GM18519 (cell line): ENCODE data around the gene FARSA.

Source experiments
- ATAC-seq: cut with Tn5 transposase; IDR thresholded peaks from one replicate; pipeline ENCODE4 v1.9.1; 2021; ENCODE audit warnings: mild to moderate bottlenecking, moderate library complexity; ENCODE audit not compliant: unreplicated experiment, low FRiP score

Gene FARSA

DNA sequence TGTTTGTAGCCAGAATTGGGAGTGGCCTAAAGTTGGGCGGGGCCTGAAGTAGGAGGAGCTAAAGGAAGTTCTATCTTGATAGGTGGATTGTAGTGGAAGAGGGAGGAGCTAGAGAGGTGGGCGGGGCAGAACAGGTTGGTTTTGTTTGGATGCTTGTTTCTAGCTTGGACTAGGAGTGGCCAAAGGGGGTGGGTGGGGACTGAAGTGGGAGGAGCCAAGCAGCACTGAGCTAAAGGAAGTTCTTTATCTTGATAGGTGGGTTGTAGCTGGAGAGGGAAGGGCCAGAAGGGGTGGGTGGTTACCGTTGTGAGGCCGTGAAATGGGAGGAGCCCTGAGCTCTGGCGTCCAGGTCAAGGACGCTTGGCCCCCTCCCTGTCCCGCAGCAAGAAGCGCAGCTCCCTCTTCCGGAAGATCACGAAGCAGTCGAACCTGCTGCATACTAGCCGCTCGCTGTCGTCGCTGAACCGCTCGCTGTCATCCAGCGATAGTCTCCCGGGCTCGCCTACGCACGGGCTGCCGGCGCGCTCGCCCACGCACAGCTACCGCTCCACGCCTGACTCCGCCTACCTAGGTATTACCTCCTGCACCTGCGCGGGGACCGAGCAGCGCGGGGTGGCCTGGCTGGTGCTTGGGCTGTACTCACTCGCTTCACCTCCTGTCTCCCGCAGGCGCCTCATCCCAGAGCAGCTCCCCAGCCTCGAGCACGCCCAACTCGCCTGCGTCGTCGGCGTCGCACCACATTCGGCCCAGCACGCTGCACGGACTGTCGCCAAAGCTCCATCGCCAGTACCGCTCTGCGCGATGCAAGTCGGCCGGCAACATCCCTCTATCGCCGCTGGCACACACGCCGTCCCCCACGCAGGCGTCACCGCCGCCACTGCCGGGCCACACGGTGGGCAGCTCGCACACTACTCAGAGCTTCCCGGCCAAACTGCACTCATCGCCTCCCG is 60.3 kb downstream of the FARSA start:
- ATAC-seq: no peak
